ENCODE data around the gene PIK3IP1. TPM values are rescaled to one million over a fixed set of nuclear protein-coding genes. Genes with fewer than 3 reads are reported as not detected.

Gene PIK3IP1, protein sequence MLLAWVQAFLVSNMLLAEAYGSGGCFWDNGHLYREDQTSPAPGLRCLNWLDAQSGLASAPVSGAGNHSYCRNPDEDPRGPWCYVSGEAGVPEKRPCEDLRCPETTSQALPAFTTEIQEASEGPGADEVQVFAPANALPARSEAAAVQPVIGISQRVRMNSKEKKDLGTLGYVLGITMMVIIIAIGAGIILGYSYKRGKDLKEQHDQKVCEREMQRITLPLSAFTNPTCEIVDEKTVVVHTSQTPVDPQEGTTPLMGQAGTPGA
- total RNA-seq: 37.4 and 54.0 TPM in 2 replicates

DNA sequence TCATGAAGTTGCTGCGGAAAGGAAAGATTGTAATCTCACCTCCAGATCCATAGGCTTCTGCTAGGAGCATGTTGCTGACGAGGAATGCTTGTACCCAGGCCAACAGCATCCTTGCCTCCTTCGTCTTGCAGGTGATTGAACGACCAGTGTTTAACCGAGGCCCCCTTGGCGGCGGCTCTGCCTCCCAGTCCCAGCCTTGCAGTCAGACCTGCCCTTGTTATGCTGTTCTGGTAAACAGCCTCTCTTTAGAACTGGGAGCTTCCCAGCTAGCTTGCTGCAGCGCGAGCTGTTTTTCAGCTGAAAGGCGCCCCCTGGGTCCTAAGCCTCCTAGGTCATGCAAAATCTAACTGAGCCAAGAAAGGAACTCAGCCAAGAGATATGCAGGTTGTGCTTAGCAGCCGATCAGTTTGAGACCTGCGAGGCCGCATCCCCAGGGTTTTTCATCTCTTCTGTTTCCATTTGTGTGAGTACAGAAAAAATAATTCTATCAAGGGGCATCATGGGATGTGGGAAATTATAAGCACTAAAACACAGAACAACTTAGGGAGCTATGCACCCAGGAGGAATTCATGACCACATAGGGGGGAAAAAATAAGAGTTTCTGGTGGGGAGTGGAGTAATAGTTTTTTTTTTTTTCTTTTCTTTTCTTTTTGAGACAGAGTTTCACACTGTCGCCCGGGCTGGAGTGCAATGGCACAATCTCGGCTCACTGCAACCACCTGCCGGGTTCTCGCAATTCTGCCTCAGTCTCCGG, at the start of gene PIK3IP1:
Gene PIK3IP1, minus strand, starts transcription at position 253 of the 754 bp plus-strand sequence. Its CDS starts 144 bp downstream, at position 109.

Other genes starting within 250 kb of the PIK3IP1 start
- 59.1 and 99.7 TPM in 2 replicates for gene SMTN, start 211.2 kb downstream of the PIK3IP1 start, total RNA-seq
- gene SELENOM, start 184.9 kb downstream of the PIK3IP1 start, total RNA-seq: 62.4 and 83.5 TPM in 2 replicates
- 0.16 and 0.17 TPM in 2 replicates for gene INPP5J, start 169.5 kb downstream of the PIK3IP1 start, total RNA-seq
- 0.16 TPM in 1 of 2 replicates, not detected in the other for gene PLA2G3, start 152.0 kb downstream of the PIK3IP1 start, total RNA-seq
- 24.3 and 26.2 TPM in 2 replicates for gene RNF185, start 132.3 kb downstream of the PIK3IP1 start, total RNA-seq
- 16.9 and 21.3 TPM in 2 replicates for gene LIMK2, start 80.2 kb downstream of the PIK3IP1 start, total RNA-seq
- 8.8 and 14.9 TPM in 2 replicates for gene PATZ1, start 53.9 kb upstream of the PIK3IP1 start, total RNA-seq
- gene DRG1, start 107.1 kb upstream of the PIK3IP1 start, total RNA-seq: 86.5 and 104 TPM in 2 replicates
- 7.4 and 7.9 TPM in 2 replicates for gene EIF4ENIF1, start 197.4 kb upstream of the PIK3IP1 start, total RNA-seq
- gene SFI1, start 204.0 kb upstream of the PIK3IP1 start, total RNA-seq: 8.2 and 9.9 TPM in 2 replicates

Measured in bronchial smooth muscle cell (primary cell).